GM23338 (cell line): ENCODE results near the gene MACO1. TPM values are rescaled to one million over a fixed set of nuclear protein-coding genes. Genes with fewer than 3 reads are reported as not detected.

Experiments
- ATAC-seq: fragments of 200-7000 bp; cut with Tn5 transposase; 3 replicates; pipeline ENCODE4 v1.9.1; 2020
- DNase-seq: peaks from one replicate; pipeline ENCODE4 v3.0.0-alpha.2; 2015; ENCODE audit warnings: low spot score
- H2AFZ ChIP-seq: fragments of 200-600 bp; sonication (generic); 2 replicates; pipeline ENCODE4 v1.8.0; 2016; ENCODE audit warnings: antibody characterized with exemption, mild to moderate bottlenecking, moderate library complexity
- H3F3A ChIP-seq: fragments of 200-600 bp; sonication (generic); replicated peaks from 2 replicates; pipeline ENCODE4 v1.8.0; 2017; ENCODE audit warnings: antibody characterized with exemption, mixed run types, low read depth
- H3K27ac ChIP-seq: fragments of 200-600 bp; sonication (generic); 2 replicates; pipeline ENCODE4 v1.6.1; 2016; ENCODE audit warnings: low read depth
- H3K27me3 ChIP-seq: fragments of 200-600 bp; sonication (generic); 2 replicates; pipeline ENCODE4 v1.8.0; 2016; ENCODE audit warnings: mild to moderate bottlenecking, mixed run types, moderate library complexity; ENCODE audit not compliant: insufficient read depth
- H3K36me3 ChIP-seq: fragments of 200-600 bp; sonication (generic); 2 replicates; pipeline ENCODE4 v1.8.0; 2016; ENCODE audit warnings: mild to moderate bottlenecking; ENCODE audit not compliant: insufficient read depth
- H3K4me1 ChIP-seq: fragments of 200-600 bp; sonication (generic); 2 replicates; pipeline ENCODE4 v1.8.0; 2016; ENCODE audit warnings: mild to moderate bottlenecking, moderate library complexity; ENCODE audit not compliant: insufficient read depth
- H3K4me2 ChIP-seq: fragments of 200-600 bp; sonication (generic); 2 replicates; pipeline ENCODE4 v1.7.1; 2017; ENCODE audit warnings: mixed run types
- H3K4me3 ChIP-seq: fragments of 200-600 bp; sonication (generic); 2 replicates; pipeline ENCODE4 v1.6.1; 2016; ENCODE audit warnings: mixed run types
- H3K79me2 ChIP-seq: fragments of 200-600 bp; sonication (generic); replicated peaks from 2 replicates; pipeline ENCODE4 v1.8.0; 2017; ENCODE audit warnings: mild to moderate bottlenecking; ENCODE audit not compliant: insufficient read depth
- H3K9me2 ChIP-seq: fragments of 200-600 bp; sonication (generic); 2 replicates; pipeline ENCODE4 v1.8.0; 2017; ENCODE audit not compliant: insufficient read depth
- H4K20me1 ChIP-seq: fragments of 200-600 bp; sonication (generic); replicated peaks from 2 replicates; pipeline ENCODE4 v1.8.0; 2017; ENCODE audit warnings: mild to moderate bottlenecking; ENCODE audit not compliant: insufficient read depth
- H3K27ac Mint-ChIP-seq: 2 replicates; pipeline ENCODE4 v1.8.0; 2020; ENCODE audit warnings: inconsistent platforms, mild to moderate bottlenecking, moderate library complexity, mixed read lengths
- H3K27me3 Mint-ChIP-seq: 3 replicates; pipeline ENCODE4 v1.8.0; 2022; ENCODE audit warnings: low read depth, mild to moderate bottlenecking, moderate library complexity, mixed read lengths, inconsistent platforms; ENCODE audit not compliant: insufficient read depth, poor library complexity
- H3K36me3 Mint-ChIP-seq: 3 replicates; pipeline ENCODE4 v1.8.0; 2021; ENCODE audit warnings: low read depth, mild to moderate bottlenecking, inconsistent platforms, moderate library complexity, mixed read lengths
- H3K4me1 Mint-ChIP-seq: 3 replicates; pipeline ENCODE4 v1.8.0; 2020; ENCODE audit warnings: mild to moderate bottlenecking, inconsistent platforms, mixed read lengths
- H3K4me3 Mint-ChIP-seq: 3 replicates; pipeline ENCODE4 v1.8.0; 2021; ENCODE audit warnings: moderate library complexity, mild to moderate bottlenecking, inconsistent platforms, mixed read lengths
- H3K9me3 Mint-ChIP-seq: 3 replicates; pipeline ENCODE4 v1.8.0; 2020; ENCODE audit warnings: moderate library complexity, mild to moderate bottlenecking, inconsistent platforms, mixed read lengths
- EZH2 ChIP-seq: fragments of 200-600 bp; sonication (generic); IDR thresholded peaks from one replicate; pipeline ENCODE4 v1.8.0; 2017; ENCODE audit warnings: antibody characterized with exemption, mild to moderate bottlenecking, low read depth; ENCODE audit not compliant: unreplicated experiment
- EZH2phosphoT487 ChIP-seq: fragments of 200-600 bp; sonication (generic); IDR thresholded peaks from one replicate; pipeline ENCODE4 v1.8.1; 2018; ENCODE audit warnings: antibody characterized with exemption; ENCODE audit not compliant: unreplicated experiment
- JUNB ChIP-seq: IDR thresholded peaks from one replicate; pipeline ENCODE4 v1.6.1; 2016; ENCODE audit warnings: antibody characterized with exemption; ENCODE audit not compliant: unreplicated experiment
- NANOG ChIP-seq: IDR thresholded peaks from 2 replicates; pipeline ENCODE4 v1.6.1; 2016; ENCODE audit warnings: antibody characterized with exemption, borderline replicate concordance
- POLR2AphosphoS5 ChIP-seq: IDR thresholded peaks from 2 replicates; pipeline ENCODE4 v1.6.1; 2016; ENCODE audit warnings: antibody characterized with exemption, low read depth
- STAT1 ChIP-seq: IDR thresholded peaks from one replicate; pipeline ENCODE4 v1.6.1; 2016; ENCODE audit warnings: antibody characterized with exemption; ENCODE audit not compliant: unreplicated experiment
- ZNF114 ChIP-seq: fragments of 250-450 bp; sonication (Bioruptor Pico); IDR thresholded peaks from 2 replicates; pipeline ENCODE4 v1.5.0; 2020; ENCODE audit warnings: mild to moderate bottlenecking, moderate library complexity
- ZNF331 ChIP-seq: fragments of 250-450 bp; sonication (Bioruptor Pico); IDR thresholded peaks from 2 replicates; pipeline ENCODE4 v1.5.0; 2020; ENCODE audit warnings: low read depth, mild to moderate bottlenecking, moderate library complexity
- polyA plus RNA-seq: library from polyadenylated mRNA; unstranded; fragments of >200 nt; fragmentation: Nextera tagmentation; extraction: Ambion mirVana; gene quantifications from 2 replicates; pipeline ENCODE4 v1.2.1, GENCODE V29; 2016
- total RNA-seq: library from RNA; depleted of rRNA; stranded (reverse); fragments of >200 nt; shearing (Covaris generic); gene quantifications from 2 replicates; pipeline ENCODE4 v1.2.3, GENCODE V29; 2014
- TF ChIP-seq, protein P1 (sequence below): fragments of 250-450 bp; sonication (Bioruptor Pico); IDR thresholded peaks from 2 replicates; pipeline ENCODE4 v1.5.0; 2020; ENCODE audit warnings: mild to moderate bottlenecking, moderate library complexity
- TF ChIP-seq, protein P2 (sequence below), 2 experiments: fragments of 200-600 bp in 1 of 2; sonication (generic) in 1 of 2; conservative IDR thresholded peaks; 2 replicates each; pipeline versions ENCODE4 v1.5.1 to v1.6.1; 2016 to 2017; ENCODE audit warnings: antibody characterized with exemption in 2 of 2, low read depth in 2 of 2, mild to moderate bottlenecking in 2 of 2, moderate library complexity in 1 of 2
- TF ChIP-seq, protein P3 (sequence below): IDR thresholded peaks from 2 replicates; pipeline ENCODE4 v1.6.1; 2016; ENCODE audit warnings: antibody characterized with exemption

The MACO1 gene
- total and polyA plus RNA-seq, 2 experiments from 2014 or later: 9.8 to 10.6 TPM

- TF ChIP-seq, protein P1, sequence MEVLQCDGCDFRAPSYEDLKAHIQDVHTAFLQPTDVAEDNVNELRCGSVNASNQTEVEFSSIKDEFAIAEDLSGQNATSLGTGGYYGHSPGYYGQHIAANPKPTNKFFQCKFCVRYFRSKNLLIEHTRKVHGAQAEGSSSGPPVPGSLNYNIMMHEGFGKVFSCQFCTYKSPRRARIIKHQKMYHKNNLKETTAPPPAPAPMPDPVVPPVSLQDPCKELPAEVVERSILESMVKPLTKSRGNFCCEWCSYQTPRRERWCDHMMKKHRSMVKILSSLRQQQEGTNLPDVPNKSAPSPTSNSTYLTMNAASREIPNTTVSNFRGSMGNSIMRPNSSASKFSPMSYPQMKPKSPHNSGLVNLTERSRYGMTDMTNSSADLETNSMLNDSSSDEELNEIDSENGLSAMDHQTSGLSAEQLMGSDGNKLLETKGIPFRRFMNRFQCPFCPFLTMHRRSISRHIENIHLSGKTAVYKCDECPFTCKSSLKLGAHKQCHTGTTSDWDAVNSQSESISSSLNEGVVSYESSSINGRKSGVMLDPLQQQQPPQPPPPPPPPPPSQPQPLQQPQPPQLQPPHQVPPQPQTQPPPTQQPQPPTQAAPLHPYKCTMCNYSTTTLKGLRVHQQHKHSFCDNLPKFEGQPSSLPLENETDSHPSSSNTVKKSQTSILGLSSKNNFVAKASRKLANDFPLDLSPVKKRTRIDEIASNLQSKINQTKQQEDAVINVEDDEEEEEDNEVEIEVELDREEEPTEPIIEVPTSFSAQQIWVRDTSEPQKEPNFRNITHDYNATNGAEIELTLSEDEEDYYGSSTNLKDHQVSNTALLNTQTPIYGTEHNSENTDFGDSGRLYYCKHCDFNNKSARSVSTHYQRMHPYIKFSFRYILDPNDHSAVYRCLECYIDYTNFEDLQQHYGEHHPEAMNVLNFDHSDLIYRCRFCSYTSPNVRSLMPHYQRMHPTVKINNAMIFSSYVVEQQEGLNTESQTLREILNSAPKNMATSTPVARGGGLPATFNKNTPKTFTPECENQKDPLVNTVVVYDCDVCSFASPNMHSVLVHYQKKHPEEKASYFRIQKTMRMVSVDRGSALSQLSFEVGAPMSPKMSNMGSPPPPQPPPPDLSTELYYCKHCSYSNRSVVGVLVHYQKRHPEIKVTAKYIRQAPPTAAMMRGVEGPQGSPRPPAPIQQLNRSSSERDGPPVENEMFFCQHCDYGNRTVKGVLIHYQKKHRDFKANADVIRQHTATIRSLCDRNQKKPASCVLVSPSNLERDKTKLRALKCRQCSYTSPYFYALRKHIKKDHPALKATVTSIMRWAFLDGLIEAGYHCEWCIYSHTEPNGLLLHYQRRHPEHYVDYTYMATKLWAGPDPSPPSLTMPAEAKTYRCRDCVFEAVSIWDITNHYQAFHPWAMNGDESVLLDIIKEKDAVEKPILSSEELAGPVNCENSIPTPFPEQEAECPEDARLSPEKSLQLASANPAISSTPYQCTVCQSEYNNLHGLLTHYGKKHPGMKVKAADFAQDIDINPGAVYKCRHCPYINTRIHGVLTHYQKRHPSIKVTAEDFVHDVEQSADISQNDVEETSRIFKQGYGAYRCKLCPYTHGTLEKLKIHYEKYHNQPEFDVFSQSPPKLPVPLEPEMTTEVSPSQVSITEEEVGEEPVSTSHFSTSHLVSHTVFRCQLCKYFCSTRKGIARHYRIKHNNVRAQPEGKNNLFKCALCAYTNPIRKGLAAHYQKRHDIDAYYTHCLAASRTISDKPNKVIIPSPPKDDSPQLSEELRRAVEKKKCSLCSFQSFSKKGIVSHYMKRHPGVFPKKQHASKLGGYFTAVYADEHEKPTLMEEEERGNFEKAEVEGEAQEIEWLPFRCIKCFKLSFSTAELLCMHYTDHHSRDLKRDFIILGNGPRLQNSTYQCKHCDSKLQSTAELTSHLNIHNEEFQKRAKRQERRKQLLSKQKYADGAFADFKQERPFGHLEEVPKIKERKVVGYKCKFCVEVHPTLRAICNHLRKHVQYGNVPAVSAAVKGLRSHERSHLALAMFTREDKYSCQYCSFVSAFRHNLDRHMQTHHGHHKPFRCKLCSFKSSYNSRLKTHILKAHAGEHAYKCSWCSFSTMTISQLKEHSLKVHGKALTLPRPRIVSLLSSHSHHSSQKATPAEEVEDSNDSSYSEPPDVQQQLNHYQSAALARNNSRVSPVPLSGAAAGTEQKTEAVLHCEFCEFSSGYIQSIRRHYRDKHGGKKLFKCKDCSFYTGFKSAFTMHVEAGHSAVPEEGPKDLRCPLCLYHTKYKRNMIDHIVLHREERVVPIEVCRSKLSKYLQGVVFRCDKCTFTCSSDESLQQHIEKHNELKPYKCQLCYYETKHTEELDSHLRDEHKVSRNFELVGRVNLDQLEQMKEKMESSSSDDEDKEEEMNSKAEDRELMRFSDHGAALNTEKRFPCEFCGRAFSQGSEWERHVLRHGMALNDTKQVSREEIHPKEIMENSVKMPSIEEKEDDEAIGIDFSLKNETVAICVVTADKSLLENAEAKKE (CRISPR knock-in tag): no peak
- TF ChIP-seq ZNF114 (CRISPR knock-in tag): no peak
- TF ChIP-seq NANOG: no peak
These were observed 84.3 kb downstream of the MACO1 start (continued) for GRCh38 chr1:25515033-25515432.

GRCh38 chr1:25516686-25517085, 86.0 kb downstream of the MACO1 start:
- H3K27ac Mint-ChIP-seq: no peak overlapping the region
- DNase-seq (no peak), ATAC-seq (no peak)
- peaks cover 11% of the 10 kb centered on the region for H3K4me1 Mint-ChIP-seq
- Histone ChIP-seq H3K36me3 (no peaks in the 10 kb centered on the region), H3K79me2 (no peaks in the 10 kb centered on the region), H3K4me3 (no peak overlapping the region), H3K27ac (no peak overlapping the region), H2AFZ (no peak overlapping the region), H3K4me1 (peaks cover 16% of the 10 kb centered on the region), H3K9me2 (no peaks in the 10 kb centered on the region), H4K20me1 (no peaks in the 10 kb centered on the region), H3K4me2 (no peak overlapping the region), H3F3A (no peaks in the 10 kb centered on the region), H3K27me3 (no peaks in the 10 kb centered on the region)
- H3K36me3 Mint-ChIP-seq: no peaks in the 10 kb centered on the region; the same call in 2 of the 3 replicates
- no peak overlapping the region for H3K4me3 Mint-ChIP-seq
- H3K27me3 Mint-ChIP-seq: peaks cover 9% of the 10 kb centered on the region
- peaks cover 9% of the 10 kb centered on the region; the same call in 2 of the 3 replicates for H3K9me3 Mint-ChIP-seq
- TF ChIP-seq POLR2AphosphoS5: no peak
- no peak for TF ChIP-seq ZNF331
- TF ChIP-seq EZH2phosphoT487: no peak
- no peak for TF ChIP-seq NANOG
- TF ChIP-seq, protein P2, sequence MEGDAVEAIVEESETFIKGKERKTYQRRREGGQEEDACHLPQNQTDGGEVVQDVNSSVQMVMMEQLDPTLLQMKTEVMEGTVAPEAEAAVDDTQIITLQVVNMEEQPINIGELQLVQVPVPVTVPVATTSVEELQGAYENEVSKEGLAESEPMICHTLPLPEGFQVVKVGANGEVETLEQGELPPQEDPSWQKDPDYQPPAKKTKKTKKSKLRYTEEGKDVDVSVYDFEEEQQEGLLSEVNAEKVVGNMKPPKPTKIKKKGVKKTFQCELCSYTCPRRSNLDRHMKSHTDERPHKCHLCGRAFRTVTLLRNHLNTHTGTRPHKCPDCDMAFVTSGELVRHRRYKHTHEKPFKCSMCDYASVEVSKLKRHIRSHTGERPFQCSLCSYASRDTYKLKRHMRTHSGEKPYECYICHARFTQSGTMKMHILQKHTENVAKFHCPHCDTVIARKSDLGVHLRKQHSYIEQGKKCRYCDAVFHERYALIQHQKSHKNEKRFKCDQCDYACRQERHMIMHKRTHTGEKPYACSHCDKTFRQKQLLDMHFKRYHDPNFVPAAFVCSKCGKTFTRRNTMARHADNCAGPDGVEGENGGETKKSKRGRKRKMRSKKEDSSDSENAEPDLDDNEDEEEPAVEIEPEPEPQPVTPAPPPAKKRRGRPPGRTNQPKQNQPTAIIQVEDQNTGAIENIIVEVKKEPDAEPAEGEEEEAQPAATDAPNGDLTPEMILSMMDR (conservative IDR thresholded peaks at IDR 0.05; ENCODE audit: low read depth in 2 of 2): no peak
- TF ChIP-seq, protein P3, sequence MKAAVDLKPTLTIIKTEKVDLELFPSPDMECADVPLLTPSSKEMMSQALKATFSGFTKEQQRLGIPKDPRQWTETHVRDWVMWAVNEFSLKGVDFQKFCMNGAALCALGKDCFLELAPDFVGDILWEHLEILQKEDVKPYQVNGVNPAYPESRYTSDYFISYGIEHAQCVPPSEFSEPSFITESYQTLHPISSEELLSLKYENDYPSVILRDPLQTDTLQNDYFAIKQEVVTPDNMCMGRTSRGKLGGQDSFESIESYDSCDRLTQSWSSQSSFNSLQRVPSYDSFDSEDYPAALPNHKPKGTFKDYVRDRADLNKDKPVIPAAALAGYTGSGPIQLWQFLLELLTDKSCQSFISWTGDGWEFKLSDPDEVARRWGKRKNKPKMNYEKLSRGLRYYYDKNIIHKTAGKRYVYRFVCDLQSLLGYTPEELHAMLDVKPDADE: no peak
- no peak for TF ChIP-seq STAT1
- no peak for TF ChIP-seq EZH2
- TF ChIP-seq ZNF114 (CRISPR knock-in tag): no peak
- no peak for TF ChIP-seq JUNB
